22Rv1 (cell line): Measurements from ENCODE around the gene OPRM1.

Experiments used
- ZFX ChIP-seq: fragments of 450-650 bp; IDR thresholded peaks from 2 replicates; pipeline ENCODE4 v1.6.1; 2017; ENCODE audit warnings: antibody characterized with exemption, borderline replicate concordance
- TF ChIP-seq, protein P1 (sequence below): fragments of 450-650 bp; IDR thresholded peaks from 2 replicates; pipeline ENCODE4 v1.5.1; 2017; ENCODE audit warnings: mild to moderate bottlenecking

DNA sequence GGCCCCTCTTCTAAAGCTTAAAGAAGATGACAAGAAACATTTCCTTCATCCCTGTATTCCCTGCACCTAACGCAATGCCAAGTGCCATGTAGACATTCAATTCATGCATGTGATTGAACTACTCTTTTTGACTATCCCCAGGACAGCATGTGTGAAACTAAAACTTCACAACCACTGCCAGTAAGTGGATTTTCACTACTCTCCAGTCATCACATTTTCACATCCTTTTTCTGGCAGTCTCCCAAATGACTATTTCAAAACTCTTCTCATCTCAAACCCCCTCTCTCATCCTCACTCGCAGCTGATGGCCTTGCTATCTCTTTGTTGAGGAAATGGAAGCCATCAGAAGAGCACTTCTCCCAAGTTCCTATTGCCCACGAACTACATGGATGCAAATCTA, 122.6 kb downstream of the OPRM1 start:
- TF ChIP-seq, protein P1, sequence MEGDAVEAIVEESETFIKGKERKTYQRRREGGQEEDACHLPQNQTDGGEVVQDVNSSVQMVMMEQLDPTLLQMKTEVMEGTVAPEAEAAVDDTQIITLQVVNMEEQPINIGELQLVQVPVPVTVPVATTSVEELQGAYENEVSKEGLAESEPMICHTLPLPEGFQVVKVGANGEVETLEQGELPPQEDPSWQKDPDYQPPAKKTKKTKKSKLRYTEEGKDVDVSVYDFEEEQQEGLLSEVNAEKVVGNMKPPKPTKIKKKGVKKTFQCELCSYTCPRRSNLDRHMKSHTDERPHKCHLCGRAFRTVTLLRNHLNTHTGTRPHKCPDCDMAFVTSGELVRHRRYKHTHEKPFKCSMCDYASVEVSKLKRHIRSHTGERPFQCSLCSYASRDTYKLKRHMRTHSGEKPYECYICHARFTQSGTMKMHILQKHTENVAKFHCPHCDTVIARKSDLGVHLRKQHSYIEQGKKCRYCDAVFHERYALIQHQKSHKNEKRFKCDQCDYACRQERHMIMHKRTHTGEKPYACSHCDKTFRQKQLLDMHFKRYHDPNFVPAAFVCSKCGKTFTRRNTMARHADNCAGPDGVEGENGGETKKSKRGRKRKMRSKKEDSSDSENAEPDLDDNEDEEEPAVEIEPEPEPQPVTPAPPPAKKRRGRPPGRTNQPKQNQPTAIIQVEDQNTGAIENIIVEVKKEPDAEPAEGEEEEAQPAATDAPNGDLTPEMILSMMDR, result no peak
- TF ChIP-seq ZFX, result no peak
